ENCODE measurements around the gene RIPK1.
"Not testable (repeated sequence)": the region's sequence is repeated elsewhere in the genome, so short reads cannot be mapped to it uniquely, and the experiment has no call there.

- TF ChIP-seq CTCF (IDR thresholded peaks at IDR 0.05; ENCODE audit: insufficient read depth, low read length); GABPA (IDR thresholded peaks at IDR 0.05; ENCODE audit: low read depth); POLR2AphosphoS5 (IDR thresholded peaks at IDR 0.05; ENCODE audit: low read depth): not testable (repeated sequence)
Measured at GRCh38 chr6:3055158-3055499, 13.2 kb upstream of the RIPK1 start.
